HCT116 (cell line): Measurements from ENCODE around the gene SLC23A3. TPM values are rescaled to one million over a fixed set of nuclear protein-coding genes. Genes with fewer than 3 reads are reported as not detected.

Experiments
- ATAC-seq: fragments of 200-7000 bp; cut with Tn5 transposase; 2 replicates; pipeline ENCODE4 v1.9.1; 2020; ENCODE audit warnings: mild to moderate bottlenecking, moderate library complexity
- BruUV-seq: library from RNA; stranded (reverse); fragments of 400-500 nt; replicated peaks from 2 replicates; lab custom pipeline; 2021; lab: Mats Ljungman, UMichigan
- CTCF ChIA-PET: fragments of 300-600 bp; sonication (Branson Sonifier 250); formaldehyde crosslinking; loops from one replicate; lab custom pipeline; 2021; ENCODE audit warnings: antibody characterized with exemption; lab: Charles Lee
- POLR2A ChIA-PET: fragments of 300-600, 350-600 bp; sonication (Branson Sonifier 250); formaldehyde crosslinking; loops from one replicate; lab custom pipeline; 2021; ENCODE audit warnings: antibody characterized with exemption; lab: Charles Lee
- RAD21 ChIA-PET, 2 experiments: fragments of 300-600 bp; sonication (Branson Sonifier 250); formaldehyde crosslinking; loops; one replicate each; lab custom pipeline; 2023; ENCODE audit warnings: low total read pairs in 2 of 2; ENCODE audit not compliant: uncharacterized antibody in 2 of 2, unreplicated experiment in 2 of 2, low non-redundant PET in 1 of 2; lab: Charles Lee
- DNase-seq: peaks from one replicate; pipeline ENCODE4 v3.0.0-alpha.2; 2010; ENCODE audit warnings: low read depth, low spot score
- H2AFZ ChIP-seq: fragments of 200-600 bp; shearing (Covaris generic), sonication (generic); 2 replicates; pipeline ENCODE4 v1.6.1; 2017; ENCODE audit warnings: low read depth, mixed run types, mixed read lengths, antibody characterized with exemption, low read length; ENCODE audit not compliant: poor library complexity, severe bottlenecking
- H3K27ac ChIP-seq: 2 replicates; pipeline ENCODE4 v1.5.1; 2012; ENCODE audit warnings: low read depth, low read length
- H3K27me3 ChIP-seq: fragments of 200-600 bp; sonication (generic); 2 replicates; pipeline ENCODE4 v1.6.1; 2016; ENCODE audit warnings: mixed run types, low read length, mixed read lengths; ENCODE audit not compliant: insufficient read depth
- H3K36me3 ChIP-seq, 2 experiments: fragments of 200-500 bp in 1 of 2; fragments of 200-600 bp in 1 of 2; sonication (Bioruptor generic) in 1 of 2; sonication (generic) in 1 of 2; 2 replicates each; pipeline versions ENCODE4 v1.5.1 to v1.6.1; 2014 to 2016; ENCODE audit warnings: low read length in 2 of 2, inconsistent platforms in 1 of 2, mixed read lengths in 1 of 2, mixed run types in 1 of 2; ENCODE audit not compliant: insufficient read depth in 2 of 2, control insufficient read depth in 1 of 2
- H3K4me1 ChIP-seq, 2 experiments: fragments of 200-600 bp in 1 of 2; sonication (generic) in 1 of 2; 2 replicates each; pipeline versions ENCODE4 v1.5.1 to v1.6.1; 2012 to 2017; ENCODE audit warnings: low read length in 2 of 2, inconsistent platforms in 1 of 2, mild to moderate bottlenecking in 1 of 2, mixed read lengths in 1 of 2, mixed run types in 1 of 2, moderate library complexity in 1 of 2; ENCODE audit not compliant: insufficient read depth in 2 of 2, control insufficient read depth in 1 of 2
- H3K4me2 ChIP-seq: fragments of 200-600 bp; sonication (generic); 2 replicates; pipeline ENCODE4 v1.6.1; 2017; ENCODE audit warnings: mixed run types, low read length, mixed read lengths
- H3K4me3 ChIP-seq, 2 experiments: fragments of 200-600 bp in 1 of 2; sonication (generic) in 1 of 2; replicated peaks in 1 of 2; 2 replicates each; pipeline ENCODE4 v1.5.1; 2011 to 2016; ENCODE audit warnings: low read length in 2 of 2, control low read depth in 1 of 2, low read depth in 1 of 2, mild to moderate bottlenecking in 1 of 2, mixed read lengths in 1 of 2, mixed run types in 1 of 2
- H3K79me2 ChIP-seq: fragments of 200-600 bp; sonication (generic); 2 replicates; pipeline ENCODE4 v1.6.1; 2017; ENCODE audit warnings: mild to moderate bottlenecking, mixed run types, low read length, moderate library complexity, mixed read lengths; ENCODE audit not compliant: insufficient read depth
- H3K9ac ChIP-seq: fragments of 200-600 bp; sonication (generic); 2 replicates; pipeline ENCODE4 v1.6.1; 2016; ENCODE audit warnings: low read length, mixed read lengths
- H3K9me2 ChIP-seq: fragments of 200-600 bp; sonication (generic), shearing (Covaris generic); 2 replicates; pipeline ENCODE4 v1.6.1; 2017; ENCODE audit warnings: mixed run types, mild to moderate bottlenecking, moderate library complexity; ENCODE audit not compliant: insufficient read depth
- H3K9me3 ChIP-seq, 2 experiments: fragments of 200-500 bp in 1 of 2; fragments of 200-600 bp in 1 of 2; sonication (Bioruptor generic) in 1 of 2; sonication (generic) in 1 of 2; 2 replicates each; pipeline ENCODE4 v1.6.1; 2014 to 2017; ENCODE audit warnings: low read length in 2 of 2, mixed read lengths in 2 of 2, inconsistent platforms in 1 of 2, low read depth in 1 of 2, mild to moderate bottlenecking in 1 of 2, mixed run types in 1 of 2, moderate library complexity in 1 of 2; ENCODE audit not compliant: control insufficient read depth in 1 of 2, insufficient read depth in 1 of 2
- H4K20me1 ChIP-seq: fragments of 200-600 bp; sonication (generic), shearing (Covaris generic); 2 replicates; pipeline ENCODE4 v1.6.1; 2017; ENCODE audit warnings: mixed run types, mild to moderate bottlenecking, moderate library complexity; ENCODE audit not compliant: insufficient read depth
- ATF3 ChIP-seq: IDR thresholded peaks from 2 replicates; pipeline ENCODE4 v1.6.1; 2012
- CBX3 ChIP-seq: IDR thresholded peaks from 2 replicates; pipeline ENCODE4 v1.6.1; 2012; ENCODE audit warnings: low read depth
- CEBPB ChIP-seq: IDR thresholded peaks from 2 replicates; pipeline ENCODE4 v1.6.1; 2012; ENCODE audit warnings: low read depth
- CTCF ChIP-seq, 3 experiments: fragments of 200-600 bp in 1 of 3; sonication (generic) in 1 of 3; IDR thresholded peaks in 2 of 3; conservative IDR thresholded peaks in 1 of 3; 2 replicates each; pipeline ENCODE4 v1.5.1; 2012 to 2017; ENCODE audit warnings: low read depth in 2 of 3, low read length in 2 of 3, antibody characterized with exemption in 1 of 3, borderline replicate concordance in 1 of 3, control low read depth in 1 of 3, mild to moderate bottlenecking in 1 of 3, mixed read lengths in 1 of 3, mixed run types in 1 of 3, moderate library complexity in 1 of 3; ENCODE audit not compliant: insufficient read depth in 1 of 3
- EGR1 ChIP-seq: IDR thresholded peaks from 2 replicates; pipeline ENCODE4 v1.6.1; 2012; ENCODE audit warnings: low read depth
- ELF1 ChIP-seq: IDR thresholded peaks from 2 replicates; pipeline ENCODE4 v1.6.1; 2012; ENCODE audit warnings: low read depth, borderline replicate concordance
- EZH2phosphoT487 ChIP-seq: fragments of 200-600 bp; IDR thresholded peaks from 2 replicates; pipeline ENCODE4 v1.6.1; 2018; ENCODE audit warnings: antibody characterized with exemption, borderline replicate concordance
- FOSL1 ChIP-seq: IDR thresholded peaks from 2 replicates; pipeline ENCODE4 v1.6.1; 2012; ENCODE audit warnings: low read depth
- POLR2A ChIP-seq: IDR thresholded peaks from 2 replicates; pipeline ENCODE4 v1.7.0; 2011; ENCODE audit warnings: borderline replicate concordance; ENCODE audit not compliant: insufficient read depth, insufficient read length; ENCODE audit errors: extremely low read depth
- SP1 ChIP-seq: IDR thresholded peaks from 2 replicates; pipeline ENCODE4 v1.6.1; 2012; ENCODE audit warnings: low read depth
- YY1 ChIP-seq: IDR thresholded peaks from 2 replicates; pipeline ENCODE4 v1.6.1; 2011; ENCODE audit warnings: low read length, low read depth, moderate library complexity, mild to moderate bottlenecking; ENCODE audit not compliant: insufficient replicate concordance; ENCODE audit errors: extremely low read depth
- ZFX ChIP-seq: fragments of 450-650 bp; IDR thresholded peaks from 2 replicates; pipeline ENCODE4 v1.6.1; 2017
- intact Hi-C: fragments of 100-400 bp; cut with micrococcal nuclease; formaldehyde crosslinking; loops from 2 replicates; pipeline ENCODE4 v1.10.0; 2022
- total RNA-seq: library from RNA; stranded (reverse); gene quantifications from one replicate; pipeline ENCODE4 v1.2.1, GENCODE V29; 2021; ENCODE audit not compliant: unreplicated experiment

The SLC23A3 gene
- total RNA-seq, 1 experiment from 2014 or later, result 4.8 TPM

GRCh38 chr2:219180961-219181360 is 11.1 kb upstream of the SLC23A3 start (continued):
- TF ChIP-seq CTCF (IDR thresholded peaks at IDR 0.05 in 2 of 3, conservative IDR thresholded peaks at IDR 0.05 in 1 of 3; ENCODE audit: borderline replicate concordance in 1 of 3, insufficient read depth in 1 of 3, low read depth in 2 of 3, low read length in 2 of 3) (no peak), SP1 (no peak), CBX3 (no peak), FOSL1 (no peak), ZFX (no peak), ELF1 (no peak), POLR2A (no peak), EZH2phosphoT487 (no peak), YY1 (no peak), EGR1 (no peak), CEBPB (no peak)

- Histone ChIP-seq H2AFZ (no peak overlapping the region), H3K79me2 (peaks cover 23% of the 10 kb centered on the region), H3K9ac (no peak overlapping the region), H3K4me2 (peak overlapping the region; percentile 98), H3K9me2 (no peaks in the 10 kb centered on the region), H3K27ac (no peak overlapping the region)
- RAD21 ChIA-PET, result no interaction called here
- CTCF ChIA-PET, result no interaction called here
- ATAC-seq, result no peak
- intact Hi-C loops, result loop anchor here (5.0 to 10.0 kb wide), 2 partner anchors 207 to 355 kb away; partner anchors contain the start of gene DNPEP
- TF ChIP-seq ATF3 (no peak), CEBPB (no peak), YY1 (no peak), ZFX (no peak)
- TF ChIP-seq, all 23 proteins: peak for 0
- Histone ChIP-seq H3K36me3 (peaks cover 13 to 17% of the 10 kb centered on the region in 2 experiments; a peak in 3 of 4 replicates), H3K4me1 (peaks cover 10 to 27% of the 10 kb centered on the region in 2 experiments), H4K20me1 (no peaks in the 10 kb centered on the region), H3K9me3 (no peaks in the 10 kb centered on the region), H3K4me3 (no peak overlapping the region; a peak in 1 of 4 replicates), H3K27me3 (no peaks in the 10 kb centered on the region)
- POLR2A ChIA-PET, result interaction anchor here (1.0 kb wide), 1 partner anchor 26 kb away, joined by 3 read pairs; no protein-coding TSS in a partner anchor
- DNase-seq, result no peak
- TSS peak; percentile 38 for BruUV-seq
Measured at GRCh38 chr2:219179601-219180465, 10.0 kb upstream of the SLC23A3 start.
